Measurements from ENCODE around the gene TMEM150B. TPM values are rescaled to one million over a fixed set of nuclear protein-coding genes. Genes with fewer than 3 reads are reported as not detected.

TMEM150B gene
- total and polyA plus RNA-seq, 2 donors (not counting 3 experiments of a cell fraction or from before 2014, with no cell fraction given): not detected

DNA sequence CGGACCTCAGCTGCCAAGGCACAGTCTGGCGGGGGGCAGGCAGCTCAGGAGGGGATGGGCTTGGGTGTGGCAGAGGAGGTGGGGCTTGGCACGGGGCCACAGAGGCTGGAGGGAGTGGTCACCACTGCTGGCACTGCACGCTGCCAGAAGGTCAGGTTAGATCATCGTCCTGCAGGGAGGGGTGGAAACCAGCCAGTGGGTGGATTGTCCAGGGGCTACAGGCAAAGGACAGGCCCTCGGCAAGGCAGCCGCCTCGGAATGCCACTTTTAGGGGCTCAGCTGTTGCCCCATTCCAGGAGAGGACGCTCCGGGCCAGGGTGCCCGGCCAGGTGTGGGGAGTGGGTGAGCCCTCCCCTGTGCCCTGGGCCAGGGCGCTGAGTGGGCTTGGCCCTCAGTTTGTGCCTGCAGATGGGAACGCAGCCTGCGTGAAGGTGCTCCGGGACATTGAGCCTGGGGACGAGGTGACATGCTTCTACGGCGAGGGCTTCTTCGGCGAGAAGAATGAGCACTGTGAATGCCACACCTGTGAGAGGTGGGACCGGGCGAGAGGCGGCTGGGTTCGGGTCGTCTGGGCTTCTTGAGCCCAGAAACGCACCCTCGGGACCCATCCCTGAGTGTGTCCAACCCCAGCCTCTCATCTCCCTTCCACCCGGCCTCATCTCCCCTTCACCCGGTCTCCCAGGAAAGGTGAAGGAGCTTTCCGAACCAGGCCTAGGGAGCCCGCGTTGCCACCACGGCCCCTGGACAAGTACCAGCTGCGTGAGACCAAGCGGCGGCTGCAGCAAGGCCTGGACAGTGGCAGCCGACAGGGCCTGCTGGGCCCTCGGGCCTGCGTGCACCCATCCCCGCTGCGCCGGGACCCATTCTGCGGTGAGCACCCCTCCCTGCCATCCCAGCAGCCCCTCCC is 20.9 kb upstream of the TMEM150B start:
- H4K20me1 ChIP-seq (replicated peaks; ENCODE audit: control insufficient read depth, extremely low read depth, insufficient read depth, low read length): no peaks in the 10 kb centered on the region
- peaks cover 0 to 7% of the 10 kb centered on the region in 2 experiments for H3K36me3 ChIP-seq (ENCODE audit: control insufficient read depth in 2 of 2, extremely low read depth in 1 of 2, insufficient read depth in 2 of 2, low read length in 2 of 2)
- no peaks in the 10 kb centered on the region for H3K27me3 ChIP-seq (ENCODE audit: control insufficient read depth in 2 of 2, insufficient read depth in 2 of 2, low read length in 2 of 2)
- BruUV-seq (replicated peaks): no TSS peak
- FAIRE-seq: no peak
- no peak for DNase-seq (ENCODE audit: low read depth, low spot score)
- H3K4me2 ChIP-seq (ENCODE audit: insufficient read depth, low read length): no peak overlapping the region
- H3K4me3 ChIP-seq (replicated peaks in 1 of 3; ENCODE audit: insufficient read depth in 1 of 3, low read depth in 1 of 3, low read length in 3 of 3): no peak overlapping the region
- no peaks in the 10 kb centered on the region for H3K9me3 ChIP-seq (replicated peaks; ENCODE audit: control insufficient read depth, insufficient read depth, low read length)
- no peak overlapping the region for H3K9ac ChIP-seq (replicated peaks; ENCODE audit: extremely low read depth, insufficient read depth, low read length)
- ChIA-PET CTCF (interaction anchor here (1.8 kb wide), 1 partner anchor 44 kb away, joined by 5 read pairs; no protein-coding TSS in a partner anchor), POLR2A (no interaction called here)
- no peaks in the 10 kb centered on the region for H3K79me2 ChIP-seq (ENCODE audit: control insufficient read depth, insufficient read depth, low read length)
- TF ChIP-seq JUN (IDR thresholded peaks at IDR 0.05; ENCODE audit: borderline replicate concordance, insufficient read depth, insufficient read length, low read depth) (no peak), CTCF (IDR thresholded peaks at IDR 0.05; ENCODE audit: extremely low read depth in 1 of 2, insufficient read depth in 1 of 2, low read depth in 1 of 2, low read length in 2 of 2) (no peak), POLR2A (IDR thresholded peaks at IDR 0.05; ENCODE audit: low read depth, low read length) (no peak), GATA2 (IDR thresholded peaks at IDR 0.05; ENCODE audit: insufficient read depth, insufficient read length, low read depth, low read length) (no peak), POLR2AphosphoS5 (IDR thresholded peaks at IDR 0.05; ENCODE audit: insufficient read depth, low read depth, low read length) (no peak), FOS (IDR thresholded peaks at IDR 0.05; ENCODE audit: borderline replicate concordance, insufficient read depth, low read length) (no peak), EZH2 (IDR thresholded peaks at IDR 0.05; ENCODE audit: borderline replicate concordance, low read depth, low read length, severe bottlenecking) (no peak), MYC (IDR thresholded peaks at IDR 0.05; ENCODE audit: low read depth, low read length) (no peak), MAX (IDR thresholded peaks at IDR 0.05; ENCODE audit: insufficient read depth, insufficient read length) (no peak)
- H2AFZ ChIP-seq (ENCODE audit: low read depth, low read length): no peak overlapping the region
- no peaks in the 10 kb centered on the region for H3K9me1 ChIP-seq (replicated peaks; ENCODE audit: control insufficient read depth, extremely low read depth, insufficient read depth, low read length)
- intact Hi-C loops (cut with micrococcal nuclease): no loop called here
- no peaks in the 10 kb centered on the region for H3K4me1 ChIP-seq (ENCODE audit: control insufficient read depth, extremely low read depth, insufficient read depth, low read length)
- dilution Hi-C loops (cut with MboI; ENCODE audit: extremely low pct_ligation_motif_present, low sequenced_read_pairs): no loop called here
- H3K27ac ChIP-seq (ENCODE audit: insufficient read depth, low read depth, low read length): no peak overlapping the region
